Adrenal gland (tissue), 12 donors: ENCODE results near the gene ASTN2. TPM values are rescaled to one million over a fixed set of nuclear protein-coding genes. Genes with fewer than 3 reads are reported as not detected.
"Not testable (repeated sequence)": the region's sequence is repeated elsewhere in the genome, so short reads cannot be mapped to it uniquely, and the experiment has no call there.

Experiments
- DNase-seq, 7 donors: peaks; one replicate each; pipeline ENCODE4 v3.0.0-alpha.2; 2019 to 2020
- H3K27ac ChIP-seq, 5 donors: fragments of 200-600 bp; sonication (generic) in 4 of 5; 1 replicate in 3 of 5; 2 replicates in 2 of 5; pipeline versions ENCODE4 v1.5.1 to v1.8.0; 2016 to 2020; ENCODE audit warnings: mild to moderate bottlenecking in 1 of 5
- H3K27me3 ChIP-seq: fragments of 200-600 bp; 2 replicates; pipeline ENCODE4 v1.8.0; 2021
- H3K36me3 ChIP-seq, 2 donors: fragments of 200-600 bp; replicated peaks in 1 of 2; 1 replicate in 1 of 2; 2 replicates in 1 of 2; pipeline versions ENCODE4 v1.5.1 to v1.8.0; 2018 to 2022
- H3K4me1 ChIP-seq, 2 donors: fragments of 200-600 bp; replicated peaks in 1 of 2; 1 replicate in 1 of 2; 2 replicates in 1 of 2; pipeline versions ENCODE4 v1.5.1 to v1.8.0; 2018 to 2021
- H3K4me3 ChIP-seq, 4 donors: fragments of 200-600 bp; sonication (generic) in 3 of 4; one replicate each; pipeline ENCODE4 v1.5.1; 2016 to 2018
- H3K9me3 ChIP-seq, 3 donors: fragments of 200-600 bp; sonication (generic) in 1 of 3; replicated peaks in 1 of 3; 1 replicate in 2 of 3; 2 replicates in 1 of 3; pipeline versions ENCODE4 v1.5.1 to v1.8.0; 2016 to 2021
- POLR2A ChIP-seq, 2 donors: fragments of 450-650 bp; IDR thresholded peaks; one replicate each; pipeline ENCODE4 v1.6.1; 2017; ENCODE audit warnings: antibody characterized with exemption in 2 of 2, mild to moderate bottlenecking in 2 of 2, moderate library complexity in 1 of 2
- WGBS, 4 donors: extraction: QIAGEN DNeasy Blood & Tissue Kit in 2 of 4; methylation state at CpG; one replicate each; pipeline versions ENCODE4 v1.1.5 to v1.1.7; 2013 to 2017; 5-methylcytosine and 5-hydroxymethylcytosine counted together
- intact Hi-C, 2 donors: fragments of 100-400 bp; cut with DNase I; formaldehyde crosslinking; loops; one replicate each; pipeline versions ENCODE4 v1.14.1 to v1.15.0; 2022 to 2023
- polyA plus RNA-seq, 3 donors: library from polyadenylated mRNA; stranded (reverse); fragments of 200-250 nt in 2 of 3; fragments of 350-450 nt in 1 of 3; fragmentation: Illumina TruSeq in 1 of 3; extraction: RNeasy Lipid Tissue Mini Kit (QIAGEN cat#74804) in 1 of 3; gene quantifications; one replicate each; pipeline ENCODE4 v1.2.3, GENCODE V29; 2013 to 2014
- total RNA-seq, 9 donors: library from RNA; depleted of rRNA in 4 of 9; stranded (reverse); fragments of >200 nt in 4 of 9; fragments of 120-200 nt in 1 of 9; fragmentation: NEBNext Ultra II Directional in 1 of 9; extraction: Animal tissue kit (Norgen Biotek cat#: 25700) in 1 of 9; gene quantifications; one replicate each; pipeline versions ENCODE4 v1.1.0 to v1.2.4, GENCODE V29; 2013 to 2023
- TF ChIP-seq, protein P1 (sequence below), 6 experiments: fragments of 450-650 bp in 4 of 6; fragments of 200-600 bp in 2 of 6; sonication (generic) in 1 of 6; IDR thresholded peaks; 1 replicate in 5 of 6; 2 replicates in 1 of 6; pipeline versions ENCODE4 v1.5.1 to v1.8.0; 2016 to 2021; ENCODE audit warnings: antibody characterized with exemption in 6 of 6, mild to moderate bottlenecking in 2 of 6, moderate library complexity in 1 of 6
- donor health status: healthy with polysubstance abuse.
- donor health status: Bipolar disorder and iron deficiency.
- donor health status: DM: yes; HTN: yes; CAD: no.
- donor health status: DM: no; HTN: no; CAD: no.
- donor health status: DM: no; HTN: no; CAD: no.
- donor health status: DM: yes; HTN: yes; CAD: no.

The ASTN2 gene
- total and polyA plus RNA-seq, 12 donors = 2.5 to 15.6 (median 6.8) TPM

DNA sequence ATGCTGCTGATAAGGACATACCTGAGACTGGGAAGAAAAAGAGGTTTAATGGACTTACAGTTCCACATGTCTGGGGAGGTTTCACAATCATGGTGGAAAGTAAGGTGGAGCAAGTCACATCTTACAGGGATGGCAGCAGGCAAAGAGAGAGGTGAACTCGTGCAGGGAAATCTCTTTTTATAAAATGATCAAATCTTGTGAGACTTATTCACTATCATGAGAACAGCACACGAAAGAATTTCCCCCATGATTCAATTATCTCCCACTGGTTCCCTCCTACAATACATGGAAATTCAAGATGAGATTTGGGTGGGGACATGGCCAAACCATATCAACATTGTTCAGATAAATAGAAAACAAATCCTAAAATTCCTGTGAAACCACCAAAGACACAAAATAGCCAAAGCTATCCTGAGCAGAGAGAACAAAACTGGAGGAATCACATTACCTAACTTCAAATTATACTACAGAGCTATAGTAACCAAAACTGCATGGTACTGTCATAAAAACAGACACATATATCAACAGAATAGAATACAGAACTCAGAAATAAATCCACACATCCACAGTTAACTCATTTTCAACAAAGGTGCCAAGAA lies 958.3 kb downstream of the ASTN2 start:
- no peak overlapping the region for H3K4me3 ChIP-seq
- WGBS, 4 donors = 91 to 94% (median 92%) methylated on average over 2 of the region's 2 CpGs
- TF ChIP-seq, protein P1, sequence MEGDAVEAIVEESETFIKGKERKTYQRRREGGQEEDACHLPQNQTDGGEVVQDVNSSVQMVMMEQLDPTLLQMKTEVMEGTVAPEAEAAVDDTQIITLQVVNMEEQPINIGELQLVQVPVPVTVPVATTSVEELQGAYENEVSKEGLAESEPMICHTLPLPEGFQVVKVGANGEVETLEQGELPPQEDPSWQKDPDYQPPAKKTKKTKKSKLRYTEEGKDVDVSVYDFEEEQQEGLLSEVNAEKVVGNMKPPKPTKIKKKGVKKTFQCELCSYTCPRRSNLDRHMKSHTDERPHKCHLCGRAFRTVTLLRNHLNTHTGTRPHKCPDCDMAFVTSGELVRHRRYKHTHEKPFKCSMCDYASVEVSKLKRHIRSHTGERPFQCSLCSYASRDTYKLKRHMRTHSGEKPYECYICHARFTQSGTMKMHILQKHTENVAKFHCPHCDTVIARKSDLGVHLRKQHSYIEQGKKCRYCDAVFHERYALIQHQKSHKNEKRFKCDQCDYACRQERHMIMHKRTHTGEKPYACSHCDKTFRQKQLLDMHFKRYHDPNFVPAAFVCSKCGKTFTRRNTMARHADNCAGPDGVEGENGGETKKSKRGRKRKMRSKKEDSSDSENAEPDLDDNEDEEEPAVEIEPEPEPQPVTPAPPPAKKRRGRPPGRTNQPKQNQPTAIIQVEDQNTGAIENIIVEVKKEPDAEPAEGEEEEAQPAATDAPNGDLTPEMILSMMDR (IDR thresholded peaks at IDR 0.05) = no peak
- H3K4me1 ChIP-seq = no peaks in the 10 kb centered on the region
- H3K36me3 ChIP-seq = no peaks in the 10 kb centered on the region
- no peak overlapping the region for H3K27ac ChIP-seq
- no peaks in the 10 kb centered on the region for H3K9me3 ChIP-seq
- no peaks in the 10 kb centered on the region for H3K27me3 ChIP-seq
- no peak for DNase-seq
- intact Hi-C loops = no loop called here

DNA sequence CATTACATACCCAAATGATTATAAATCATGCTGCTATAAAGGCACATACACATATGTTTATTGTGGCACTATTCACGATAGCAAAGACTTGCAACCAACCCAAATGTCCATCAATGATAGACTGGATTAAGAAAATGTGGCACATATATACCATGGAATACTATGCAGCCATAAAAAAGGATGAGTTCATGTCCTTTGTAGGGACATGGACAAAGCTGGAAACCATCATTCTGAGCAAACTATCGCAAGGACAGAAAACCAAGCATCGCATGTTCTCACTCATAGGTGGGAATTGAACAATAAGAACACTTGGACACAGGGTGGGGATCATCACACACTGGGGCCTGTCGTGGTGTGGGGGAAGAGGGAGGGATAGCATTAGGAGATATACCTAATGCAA lies 960.3 kb downstream of the ASTN2 start:
- not testable (repeated sequence) for H3K36me3 ChIP-seq
- WGBS, 4 donors = 92 to 99% (median 95%) methylated on average over 4 of the region's 4 CpGs

DNA sequence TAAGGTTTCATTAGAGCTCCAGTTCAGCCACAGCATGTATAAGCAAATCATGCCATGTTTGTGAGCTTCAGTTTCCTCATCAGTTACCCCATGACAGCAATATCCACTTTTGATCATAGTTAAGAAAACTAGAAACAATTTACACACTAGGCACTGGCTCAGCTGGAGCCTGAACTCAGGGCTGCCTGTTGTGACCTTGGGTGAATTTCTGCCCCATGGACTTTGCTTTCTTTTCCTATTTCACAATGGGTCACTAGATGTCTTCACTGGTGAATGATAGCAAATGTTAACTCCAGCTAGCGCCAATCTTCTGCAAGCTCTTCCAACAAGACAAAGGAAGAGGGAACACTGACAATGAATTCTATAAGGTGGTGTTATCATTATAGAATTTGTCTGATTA lies 961.1 kb downstream of the ASTN2 start:
- DNase-seq = no peak
- Histone ChIP-seq H3K9me3 (no peaks in the 10 kb centered on the region), H3K27me3 (no peaks in the 10 kb centered on the region), H3K27ac (no peak overlapping the region), H3K36me3 (no peaks in the 10 kb centered on the region), H3K4me3 (no peak overlapping the region), H3K4me1 (no peaks in the 10 kb centered on the region)
- TF ChIP-seq, protein P1 (IDR thresholded peaks at IDR 0.05) = no peak
- no peak for TF ChIP-seq POLR2A (IDR thresholded peaks at IDR 0.05)
- intact Hi-C loops = no loop called here
- 70 to 93% (median 85%) methylated on average over 1 of the region's 1 CpG for WGBS, 4 donors

More for the DNA sequence above, 960.3 kb downstream of the ASTN2 start:
- H3K27ac ChIP-seq, intact Hi-C loops, DNase-seq, H3K4me1 ChIP-seq, H3K9me3 ChIP-seq, H3K27me3 ChIP-seq, H3K4me3 ChIP-seq: not testable (repeated sequence)

DNA sequence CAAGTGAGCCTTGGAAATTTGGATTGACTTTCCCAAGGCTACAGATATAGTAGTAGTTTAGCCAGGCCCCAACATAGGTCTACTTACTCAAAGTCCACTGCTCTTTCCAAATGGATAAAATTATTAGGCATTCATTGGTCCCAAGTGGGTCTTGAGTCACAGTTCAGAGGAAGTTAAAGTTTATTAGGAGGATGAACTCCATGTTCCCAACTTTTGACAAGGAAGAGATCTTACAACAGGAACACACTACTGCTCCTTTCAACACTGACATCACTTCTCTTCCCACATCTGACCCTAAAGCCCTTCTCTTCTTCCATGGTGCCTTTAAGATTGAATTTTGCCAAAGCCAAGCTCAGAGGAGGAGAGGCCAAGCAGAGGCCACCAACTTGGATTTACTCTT lies 962.2 kb downstream of the ASTN2 start:
- Histone ChIP-seq H3K36me3 (no peaks in the 10 kb centered on the region), H3K4me3 (no peak overlapping the region), H3K27me3 (no peaks in the 10 kb centered on the region), H3K9me3 (no peaks in the 10 kb centered on the region), H3K27ac (peak overlapping the region in 1 of 5 donors; percentile 72), H3K4me1 (no peaks in the 10 kb centered on the region)
- intact Hi-C loops = no loop called here
- TF ChIP-seq POLR2A (IDR thresholded peaks at IDR 0.05) = no peak
- TF ChIP-seq, protein P1 (IDR thresholded peaks at IDR 0.05) = no peak
- DNase-seq = no peak

DNA sequence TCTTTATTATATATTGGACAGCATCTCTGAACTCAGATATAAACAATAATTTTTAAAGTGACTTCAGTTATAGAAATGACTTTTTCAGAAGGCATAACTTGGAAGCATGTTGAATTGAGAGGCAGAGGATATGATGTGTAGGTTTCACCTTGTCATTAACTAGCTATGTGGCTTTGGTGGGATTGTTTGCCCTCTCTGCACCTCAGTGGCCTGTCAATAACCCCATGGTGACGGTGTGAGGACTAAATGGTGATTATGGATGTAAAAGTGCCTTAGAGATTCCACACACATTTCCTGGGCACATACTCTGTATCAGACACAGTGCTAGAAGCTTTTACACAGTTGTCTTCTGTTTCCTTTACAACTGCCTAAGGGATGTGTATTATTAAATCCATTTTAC lies 962.6 kb downstream of the ASTN2 start:
- H3K27ac ChIP-seq = peak overlapping the region in 1 of 5 donors; percentile 72
- no peaks in the 10 kb centered on the region for H3K9me3 ChIP-seq
- H3K36me3 ChIP-seq = no peaks in the 10 kb centered on the region
- no peaks in the 10 kb centered on the region for H3K27me3 ChIP-seq
- intact Hi-C loops = no loop called here
- no peak overlapping the region for H3K4me3 ChIP-seq
- no peak for TF ChIP-seq POLR2A (IDR thresholded peaks at IDR 0.05)
- TF ChIP-seq, protein P1 (IDR thresholded peaks at IDR 0.05) = no peak
- no peak for DNase-seq
- 89 to 100% (median 99%) methylated on average over 1 of the region's 1 CpG for WGBS, 4 donors
- no peaks in the 10 kb centered on the region for H3K4me1 ChIP-seq
